Upper lobe of left lung (tissue), 6 donors: ENCODE measurements around the gene BNIPL. TPM values are rescaled to one million over a fixed set of nuclear protein-coding genes. Genes with fewer than 3 reads are reported as not detected.
A peak's percentile ranks its signal among the peaks of the same experiment; 100 is the strongest.

Experiments
- ATAC-seq, 2 donors: fragments of 200-7000 bp; cut with Tn5 transposase; one replicate each; pipeline ENCODE4 v1.9.1; 2022; ENCODE audit warnings: mild to moderate bottlenecking in 2 of 2, moderate library complexity in 2 of 2; ENCODE audit not compliant: low FRiP score in 2 of 2
- DNase-seq, 2 donors: peaks; one replicate each; pipeline ENCODE4 v3.0.0-alpha.2; 2019 to 2020
- H3K27ac ChIP-seq, 4 donors: fragments of 200-600 bp; sonication (generic); one replicate each; pipeline ENCODE4 v1.5.1; 2016 to 2019
- H3K27me3 ChIP-seq, 4 donors: fragments of 200-600 bp; sonication (generic); one replicate each; pipeline ENCODE4 v1.5.1; 2017 to 2019
- H3K36me3 ChIP-seq, 4 donors: fragments of 200-600 bp; sonication (generic); one replicate each; pipeline ENCODE4 v1.5.1; 2016 to 2019
- H3K4me1 ChIP-seq, 4 donors: fragments of 200-600 bp; sonication (generic); one replicate each; pipeline ENCODE4 v1.5.1; 2018 to 2019
- H3K4me3 ChIP-seq, 4 donors: fragments of 200-600 bp; sonication (generic); one replicate each; pipeline ENCODE4 v1.5.1; 2017 to 2019; ENCODE audit warnings: mild to moderate bottlenecking in 2 of 4, moderate library complexity in 1 of 4
- H3K9me3 ChIP-seq, 4 donors: fragments of 200-600 bp; sonication (generic); one replicate each; pipeline ENCODE4 v1.5.1; 2018 to 2019
- EP300 ChIP-seq, 4 donors: sonication (generic); formaldehyde crosslinking; IDR thresholded peaks; one replicate each; pipeline ENCODE4 v1.5.1; 2017; ENCODE audit warnings: antibody characterized with exemption in 4 of 4, control low read depth in 2 of 4
- POLR2A ChIP-seq, 4 donors: fragments of 450-650 bp; IDR thresholded peaks; one replicate each; pipeline ENCODE4 v1.5.1; 2016 to 2017; ENCODE audit warnings: antibody characterized with exemption in 4 of 4, mild to moderate bottlenecking in 2 of 4
- POLR2AphosphoS5 ChIP-seq, 2 donors: sonication (generic); formaldehyde crosslinking; IDR thresholded peaks; one replicate each; pipeline ENCODE4 v1.5.1; 2017; ENCODE audit warnings: antibody characterized with exemption in 2 of 2
- WGBS, 2 donors: methylation state at CpG; one replicate each; pipeline ENCODE4 v1.1.5; 2017 to 2018; 5-methylcytosine and 5-hydroxymethylcytosine counted together
- total RNA-seq, 6 donors: library from RNA; depleted of rRNA in 4 of 6; stranded (reverse); fragments of >200 nt in 4 of 6; gene quantifications; one replicate each; pipeline versions ENCODE4 v1.1.0 to v1.2.1, GENCODE V29; 2016 to 2021
- TF ChIP-seq, protein P1 (sequence below), 6 experiments: fragments of 450-650 bp in 4 of 6; fragments of 200-600 bp in 2 of 6; sonication (generic) in 2 of 6; IDR thresholded peaks; one replicate each; pipeline ENCODE4 v1.5.1; 2016 to 2019; ENCODE audit warnings: antibody characterized with exemption in 6 of 6
- donor health status: DM: no; HTN: no; CAD: no; lungs with moderate emphysema.
- donor health status: DM: no; HTN: yes; CAD: no; lungs with severe emphysema.

The BNIPL gene
- total RNA-seq, 6 donors from 2014 or later = 2.3 to 213 (median 11.7) TPM

- DNase-seq = no peak
- peak overlapping the region in 1 of 4 donors; percentile 23 for H3K4me3 ChIP-seq
- WGBS, 2 donors = 28 to 38% methylated on average over 2 of the region's 2 CpGs
- H3K36me3 ChIP-seq = peaks cover 10 to 46% (median 22%) of the 10 kb centered on the region in 4 donors
- H3K27ac ChIP-seq = peak overlapping the region; percentile 22 to 96 (median 64)
- no peaks in the 10 kb centered on the region for H3K27me3 ChIP-seq
- H3K9me3 ChIP-seq = no peaks in the 10 kb centered on the region
- peaks cover 39 to 58% (median 48%) of the 10 kb centered on the region in 4 donors for H3K4me1 ChIP-seq
- TF ChIP-seq POLR2AphosphoS5 (IDR thresholded peaks at IDR 0.05) = no peak
- no peak for TF ChIP-seq EP300 (IDR thresholded peaks at IDR 0.05)
- TF ChIP-seq POLR2A (IDR thresholded peaks at IDR 0.05) = no peak
- TF ChIP-seq, protein P1, sequence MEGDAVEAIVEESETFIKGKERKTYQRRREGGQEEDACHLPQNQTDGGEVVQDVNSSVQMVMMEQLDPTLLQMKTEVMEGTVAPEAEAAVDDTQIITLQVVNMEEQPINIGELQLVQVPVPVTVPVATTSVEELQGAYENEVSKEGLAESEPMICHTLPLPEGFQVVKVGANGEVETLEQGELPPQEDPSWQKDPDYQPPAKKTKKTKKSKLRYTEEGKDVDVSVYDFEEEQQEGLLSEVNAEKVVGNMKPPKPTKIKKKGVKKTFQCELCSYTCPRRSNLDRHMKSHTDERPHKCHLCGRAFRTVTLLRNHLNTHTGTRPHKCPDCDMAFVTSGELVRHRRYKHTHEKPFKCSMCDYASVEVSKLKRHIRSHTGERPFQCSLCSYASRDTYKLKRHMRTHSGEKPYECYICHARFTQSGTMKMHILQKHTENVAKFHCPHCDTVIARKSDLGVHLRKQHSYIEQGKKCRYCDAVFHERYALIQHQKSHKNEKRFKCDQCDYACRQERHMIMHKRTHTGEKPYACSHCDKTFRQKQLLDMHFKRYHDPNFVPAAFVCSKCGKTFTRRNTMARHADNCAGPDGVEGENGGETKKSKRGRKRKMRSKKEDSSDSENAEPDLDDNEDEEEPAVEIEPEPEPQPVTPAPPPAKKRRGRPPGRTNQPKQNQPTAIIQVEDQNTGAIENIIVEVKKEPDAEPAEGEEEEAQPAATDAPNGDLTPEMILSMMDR (IDR thresholded peaks at IDR 0.05) = no peak
- ATAC-seq = no peak
Observed at GRCh38 chr1:151002611-151003010, 33.8 kb upstream of the BNIPL start.

DNA sequence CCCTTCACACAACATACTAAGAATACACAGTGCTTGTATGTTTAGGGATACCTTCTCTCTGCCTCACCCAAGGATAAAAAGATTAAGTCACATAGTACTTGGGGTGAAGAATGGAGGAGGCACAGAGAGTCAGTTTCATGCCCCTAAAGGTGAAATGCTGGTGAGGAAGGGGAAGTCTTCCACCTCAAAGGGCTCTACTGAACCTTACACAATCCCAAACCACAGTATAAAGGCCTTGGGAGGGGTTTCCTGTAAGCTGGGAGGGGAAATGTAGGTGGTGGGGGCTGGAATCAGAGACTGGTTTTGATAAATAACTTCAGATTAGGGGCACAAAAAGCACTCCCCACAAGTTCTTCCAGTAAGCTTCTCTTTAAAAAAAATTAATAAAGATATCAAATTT, 33.2 kb upstream of the BNIPL start:
- Histone ChIP-seq H3K9me3 (no peaks in the 10 kb centered on the region), H3K4me1 (peaks cover 42 to 63% (median 51%) of the 10 kb centered on the region in 4 donors), H3K36me3 (peaks cover 6 to 40% (median 17%) of the 10 kb centered on the region in 4 donors), H3K27ac (peak overlapping the region; percentile 22 to 96 (median 64)), H3K27me3 (no peaks in the 10 kb centered on the region), H3K4me3 (peak overlapping the region in 1 of 4 donors; percentile 23)
- TF ChIP-seq, protein P1 (IDR thresholded peaks at IDR 0.05) = no peak
- TF ChIP-seq POLR2AphosphoS5 (IDR thresholded peaks at IDR 0.05) (no peak), EP300 (IDR thresholded peaks at IDR 0.05) (no peak), POLR2A (IDR thresholded peaks at IDR 0.05) (no peak)
- ATAC-seq = no peak
- DNase-seq = no peak

DNA sequence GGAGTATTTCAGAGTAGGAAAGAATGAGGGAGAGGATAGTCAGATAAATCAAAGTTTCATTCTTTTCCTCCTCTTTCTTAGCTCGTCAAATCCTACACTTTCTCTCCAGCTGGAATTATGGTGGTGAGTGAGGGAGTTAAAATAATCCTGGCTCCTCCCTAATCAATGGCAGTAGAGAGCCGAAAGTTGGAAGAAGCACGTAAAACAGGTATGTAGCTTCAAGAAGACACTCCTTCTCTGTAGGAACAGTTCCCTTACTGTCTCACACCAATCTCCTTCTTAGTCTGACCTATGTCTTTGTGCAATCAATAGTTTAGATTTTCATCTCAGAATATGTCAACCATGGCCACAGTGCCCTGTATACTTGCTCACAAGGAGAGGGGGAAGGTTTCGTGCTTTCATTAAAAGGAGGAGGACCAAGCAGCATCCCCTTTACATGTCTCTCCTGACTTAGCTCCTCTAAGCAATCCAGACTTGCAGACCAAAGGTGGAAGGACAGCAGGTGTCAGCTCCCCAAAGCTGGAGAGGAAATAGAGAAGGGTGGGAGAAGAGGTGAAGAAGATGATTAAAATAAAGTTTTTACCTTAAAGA, 30.6 kb upstream of the BNIPL start:
- peak overlapping the region; percentile 47 to 61 (median 56) for H3K4me3 ChIP-seq
- DNase-seq (no peak), ATAC-seq (no peak)
- WGBS, 2 donors = 11 to 20% methylated on average over 4 of the region's 4 CpGs
- peak overlapping the region; percentile 79 to 96 (median 93) for H3K27ac ChIP-seq
- H3K27me3 ChIP-seq = no peaks in the 10 kb centered on the region
- H3K36me3 ChIP-seq = peaks cover 0 to 15% (median 2%) of the 10 kb centered on the region in 4 donors
- H3K9me3 ChIP-seq = no peaks in the 10 kb centered on the region
- peaks cover 52 to 79% (median 62%) of the 10 kb centered on the region in 4 donors for H3K4me1 ChIP-seq
- no peak for TF ChIP-seq POLR2AphosphoS5 (IDR thresholded peaks at IDR 0.05)

GRCh38 chr1:151006327-151007052, 29.9 kb upstream of the BNIPL start, which contains the start of gene MINDY1:
Gene MINDY1 (minus strand): TSS chr1:151006902. CDS start chr1:151002617, 4,285 bp downstream.
- WGBS, 2 donors = 2% methylated on average over 16 to 18 of the region's 18 CpGs
- H3K4me1 ChIP-seq = peaks cover 58 to 80% (median 67%) of the 10 kb centered on the region in 4 donors
- DNase-seq (peak in 1 of 2 donors; percentile 76), ATAC-seq (peak; percentile 82 to 86)
- H3K4me3 ChIP-seq = peak within 1 kb of the TSS; percentile 47 to 74 (median 56)
- no peaks in the 10 kb centered on the region for H3K27me3 ChIP-seq
- H3K36me3 ChIP-seq = peaks cover 0 to 9% (median 2%) of the 10 kb centered on the region in 4 donors
- peak within 1 kb of the TSS; percentile 79 to 96 (median 93) for H3K27ac ChIP-seq
- TF ChIP-seq POLR2AphosphoS5 (IDR thresholded peaks at IDR 0.05) (peak; percentile 6 to 78), POLR2A (IDR thresholded peaks at IDR 0.05) (peak in 3 of 4 donors; percentile 21 to 67 (median 21)), EP300 (IDR thresholded peaks at IDR 0.05) (no peak)
- TF ChIP-seq, protein P1 (IDR thresholded peaks at IDR 0.05) = peak; percentile 23 to 56 (median 42)
- H3K9me3 ChIP-seq = no peaks in the 10 kb centered on the region

GRCh38 chr1:151007853-151008243, 28.5 kb upstream of the BNIPL start:
- WGBS, 2 donors = 15 to 16% methylated on average over 4 of the region's 4 CpGs
- DNase-seq (no peak), ATAC-seq (no peak)
- H3K27ac ChIP-seq = peak overlapping the region; percentile 79 to 96 (median 93)
- TF ChIP-seq EP300 (IDR thresholded peaks at IDR 0.05) (no peak), POLR2AphosphoS5 (IDR thresholded peaks at IDR 0.05) (no peak), POLR2A (IDR thresholded peaks at IDR 0.05) (no peak)
- TF ChIP-seq, protein P1 (IDR thresholded peaks at IDR 0.05) = no peak
- peaks cover 58 to 81% (median 74%) of the 10 kb centered on the region in 4 donors for H3K4me1 ChIP-seq
- H3K36me3 ChIP-seq = no peaks in the 10 kb centered on the region
- H3K9me3 ChIP-seq = no peaks in the 10 kb centered on the region
- no peaks in the 10 kb centered on the region for H3K27me3 ChIP-seq
- H3K4me3 ChIP-seq = peak overlapping the region in 3 of 4 donors; percentile 59 to 77 (median 74)
